OCI-LY1 (cell line): ENCODE data around the gene SCAMP3.

ENCODE experiments used
- CTCF ChIP-seq: fragments of 200-600 bp; sonication (generic), shearing (Covaris generic); IDR thresholded peaks from 2 replicates; pipeline ENCODE4 v1.5.1; 2017; ENCODE audit warnings: mild to moderate bottlenecking, antibody characterized with exemption, low read length, moderate library complexity, mixed read lengths
- EZH2 ChIP-seq: fragments of 200-600 bp; sonication (generic), shearing (Covaris generic); IDR thresholded peaks from 2 replicates; pipeline ENCODE4 v1.8.0; 2017; ENCODE audit warnings: borderline replicate concordance, mixed run types, mild to moderate bottlenecking, antibody characterized with exemption, low read length, moderate library complexity, mixed read lengths

GRCh38 chr1:155236451-155236850 is 25.7 kb downstream of the SCAMP3 start:
- TF ChIP-seq CTCF (no peak), EZH2 (no peak)
